IMR-90 (cell line): Measurements from ENCODE around the gene NANOG. TPM values are rescaled to one million over a fixed set of nuclear protein-coding genes. Genes with fewer than 3 reads are reported as not detected.

Source experiments
- ATAC-seq: fragments of 200-7000 bp; cut with Tn5 transposase; 2 replicates; pipeline ENCODE4 v1.9.1; 2020; ENCODE audit warnings: low read depth, mild to moderate bottlenecking, moderate library complexity
- BruUV-seq: library from RNA; stranded (reverse); fragments of 400-500 nt; replicated peaks from 2 replicates; lab custom pipeline; 2021; lab: Mats Ljungman, UMichigan
- CTCF ChIA-PET: fragments of 300-600 bp; formaldehyde crosslinking; extraction: SDS; loops from one replicate; lab custom pipeline; 2021; ENCODE audit warnings: antibody characterized with exemption; lab: Yijun Ruan, JAX
- POLR2A ChIA-PET: fragments of 300-600 bp; sonication (Branson Sonifier 250); formaldehyde crosslinking; loops from one replicate; lab custom pipeline; 2022; ENCODE audit warnings: antibody characterized with exemption; ENCODE audit not compliant: unreplicated experiment; lab: Charles Lee
- DNase-seq: peaks from one replicate; pipeline ENCODE4 v3.0.0; 2013
- H2AFZ ChIP-seq: replicated peaks from 2 replicates; pipeline ENCODE3; 2013; ENCODE audit warnings: low read length, mild to moderate bottlenecking; ENCODE audit not compliant: poor library complexity
- H2AK5ac ChIP-seq: 2 replicates; pipeline ENCODE4 v1.6.1; 2013; ENCODE audit warnings: low read depth, low read length, inconsistent platforms
- H2AK9ac ChIP-seq: replicated peaks from 2 replicates; pipeline ENCODE3; 2013; ENCODE audit warnings: mild to moderate bottlenecking, low read depth, low read length, moderate library complexity; ENCODE audit not compliant: poor library complexity
- H2BK120ac ChIP-seq: 2 replicates; pipeline ENCODE4 v1.6.1; 2013; ENCODE audit warnings: low read depth, low read length, inconsistent platforms
- H2BK15ac ChIP-seq: 3 replicates; pipeline ENCODE4 v1.6.1; 2013; ENCODE audit warnings: low read depth, low read length, inconsistent platforms
- H2BK20ac ChIP-seq: 2 replicates; pipeline ENCODE4 v1.6.1; 2013; ENCODE audit warnings: low read depth, mild to moderate bottlenecking, inconsistent platforms, low read length, moderate library complexity
- H2BK5ac ChIP-seq: 2 replicates; pipeline ENCODE4 v1.6.1; 2013; ENCODE audit warnings: mild to moderate bottlenecking, low read depth, low read length, inconsistent platforms; ENCODE audit not compliant: poor library complexity, severe bottlenecking
- H3K14ac ChIP-seq: replicated peaks from 2 replicates; pipeline ENCODE4 v1.6.1; 2013; ENCODE audit warnings: low read depth, low read length, inconsistent platforms
- H3K18ac ChIP-seq: 2 replicates; pipeline ENCODE4 v1.6.1; 2013; ENCODE audit warnings: low read depth, low read length, control low read depth
- H3K23ac ChIP-seq: 2 replicates; pipeline ENCODE4 v1.6.1; 2013; ENCODE audit warnings: low read depth, low read length, inconsistent platforms
- H3K27ac ChIP-seq: 2 replicates; pipeline ENCODE4 v1.5.1; 2013; ENCODE audit warnings: mild to moderate bottlenecking, control low read depth, low read length; ENCODE audit not compliant: insufficient read depth
- H3K27me3 ChIP-seq: 2 replicates; pipeline ENCODE4 v1.6.1; 2013; ENCODE audit warnings: low read length; ENCODE audit not compliant: control insufficient read depth, insufficient read depth
- H3K36me3 ChIP-seq: 2 replicates; pipeline ENCODE4 v1.6.1; 2013; ENCODE audit warnings: low read length, mixed read lengths; ENCODE audit not compliant: control insufficient read depth, insufficient read depth
- H3K4ac ChIP-seq: 2 replicates; pipeline ENCODE4 v1.6.1; 2013; ENCODE audit warnings: low read depth, low read length, inconsistent platforms
- H3K4me1 ChIP-seq: 2 replicates; pipeline ENCODE4 v1.6.1; 2013; ENCODE audit warnings: low read length, mixed read lengths; ENCODE audit not compliant: control insufficient read depth, insufficient read depth
- H3K4me2 ChIP-seq: 2 replicates; pipeline ENCODE4 v1.6.1; 2013; ENCODE audit warnings: low read depth, mild to moderate bottlenecking, control low read depth, low read length, moderate library complexity
- H3K4me3 ChIP-seq: 2 replicates; pipeline ENCODE4 v1.5.1; 2013; ENCODE audit warnings: low read depth, mild to moderate bottlenecking, control low read depth, low read length, moderate library complexity; ENCODE audit not compliant: insufficient read depth
- H3K56ac ChIP-seq: 2 replicates; pipeline ENCODE4 v1.6.1; 2013; ENCODE audit warnings: low read length, inconsistent platforms; ENCODE audit not compliant: insufficient read depth; ENCODE audit errors: extremely low read depth
- H3K79me1 ChIP-seq, 2 experiments: 2 replicates each; pipeline ENCODE4 v1.6.1; 2013; ENCODE audit warnings: low read length in 2 of 2, inconsistent platforms in 1 of 2, low read depth in 1 of 2
- H3K9ac ChIP-seq: 2 replicates; pipeline ENCODE4 v1.6.1; 2013; ENCODE audit warnings: low read depth, low read length, control low read depth
- H3K9me1 ChIP-seq: 2 replicates; pipeline ENCODE4 v1.6.1; 2013; ENCODE audit warnings: low read length, inconsistent platforms; ENCODE audit not compliant: insufficient read depth
- H3K9me3 ChIP-seq: 2 replicates; pipeline ENCODE4 v1.6.1; 2013; ENCODE audit warnings: low read length; ENCODE audit not compliant: control insufficient read depth, insufficient read depth
- H4K20me1 ChIP-seq: 2 replicates; pipeline ENCODE4 v1.6.1; 2013; ENCODE audit warnings: low read length, inconsistent platforms; ENCODE audit not compliant: insufficient read depth
- H4K5ac ChIP-seq: 2 replicates; pipeline ENCODE4 v1.6.1; 2013; ENCODE audit warnings: mild to moderate bottlenecking, low read depth, low read length, control low read depth
- H4K8ac ChIP-seq, 2 experiments: 2 replicates each; pipeline ENCODE4 v1.6.1; 2013; ENCODE audit warnings: low read depth in 2 of 2, low read length in 2 of 2, control low read depth in 1 of 2, inconsistent platforms in 1 of 2
- H4K91ac ChIP-seq: 2 replicates; pipeline ENCODE4 v1.6.1; 2013; ENCODE audit warnings: low read depth, low read length, inconsistent platforms; ENCODE audit not compliant: insufficient read depth
- POLR2A ChIP-seq: IDR thresholded peaks from 2 replicates; pipeline ENCODE4 v1.6.1; 2012; ENCODE audit warnings: mild to moderate bottlenecking, low read depth, low read length
- RFX5 ChIP-seq: IDR thresholded peaks from 2 replicates; pipeline ENCODE4 v1.8.0; 2012; ENCODE audit warnings: low read depth, mild to moderate bottlenecking, low read length, moderate library complexity
- WGBS, 2 experiments: methylation state at CpG; one replicate each; pipeline versions ENCODE4 v1.1.5 to v1.1.7; 2013; ENCODE audit warnings: missing lambda C conversion rate in 2 of 2; ENCODE audit not compliant: insufficient read length in 1 of 2; ENCODE audit errors: extremely low coverage in 2 of 2; 5-methylcytosine and 5-hydroxymethylcytosine counted together
- dilution Hi-C: fragments of 300-500 bp; cut with HindIII; formaldehyde crosslinking; loops from one replicate; pipeline ENCODE4 v1.14.3; 2018; ENCODE audit warnings: low sequenced_read_pairs; ENCODE audit not compliant: unreplicated experiment
- in situ Hi-C: fragments of 300-500 bp; cut with MboI; formaldehyde crosslinking; loops from 3 replicates; pipeline ENCODE4 v1.14.3; 2019; ENCODE audit warnings: low sequenced_read_pairs, inconsistent platforms, mixed read lengths
- intact Hi-C: fragments of 100-400 bp; cut with micrococcal nuclease; formaldehyde crosslinking; loops from 2 replicates; pipeline ENCODE4 v1.10.0; 2022
- polyA plus RNA-seq, 3 experiments: library from polyadenylated mRNA; depleted of rRNA; stranded (reverse); fragments of >200 nt; gene quantifications; 2 replicates each; pipeline ENCODE4 v1.2.3, GENCODE V29; 2012; ENCODE audit warnings: low replicate concordance in 1 of 3
- total RNA-seq: library from RNA; depleted of rRNA; stranded (reverse); fragments of >200 nt; gene quantifications from 2 replicates; pipeline ENCODE4 v1.2.3, GENCODE V29; 2012

The NANOG gene
- total and polyA plus RNA-seq, 2 of the 4 experiments (the other 2 are of a cell fraction), result not detected

GRCh38 chr12:7747246-7747645 lies 42.0 kb upstream of the NANOG start, which contains the start of gene CLEC4C:
Gene CLEC4C (minus strand): TSS chr12:7747375. CDS start chr12:7747348, 27 bp downstream.
- Histone ChIP-seq H3K56ac (no peak within 1 kb of the TSS), H4K8ac (no peak within 1 kb of the TSS), H4K91ac (no peak within 1 kb of the TSS), H3K27me3 (no peaks in the 10 kb centered on the region), H3K9me1 (no peaks in the 10 kb centered on the region), H3K27ac (no peak within 1 kb of the TSS), H3K4me2 (no peak within 1 kb of the TSS), H3K4ac (no peak within 1 kb of the TSS), H2BK15ac (no peak within 1 kb of the TSS), H3K23ac (no peak within 1 kb of the TSS), H3K14ac (no peak within 1 kb of the TSS), H3K4me3 (no peak within 1 kb of the TSS), H2BK20ac (no peak within 1 kb of the TSS), H4K20me1 (no peaks in the 10 kb centered on the region), H4K5ac (no peak within 1 kb of the TSS), H3K9ac (no peak within 1 kb of the TSS), H2AK5ac (no peak within 1 kb of the TSS), H2BK5ac (no peak within 1 kb of the TSS), H2BK120ac (no peak within 1 kb of the TSS), H3K79me1 (no peaks in the 10 kb centered on the region), H3K9me3 (peaks cover 10% of the 10 kb centered on the region), H2AK9ac (no peak within 1 kb of the TSS), H3K4me1 (no peaks in the 10 kb centered on the region), H2AFZ (no peak within 1 kb of the TSS), H3K36me3 (no peaks in the 10 kb centered on the region), H3K18ac (no peak within 1 kb of the TSS)
- BruUV-seq, result no TSS peak
- 50% methylated on average over 2 of the region's 5 CpGs; no CpG with 5 or more reads in 1 of the 2 experiments for WGBS, 2 experiments
- CTCF ChIA-PET, result no interaction called here
- TF ChIP-seq POLR2A (no peak), RFX5 (no peak)
- dilution Hi-C loops (no loop called here), in situ Hi-C loops (no loop called here), intact Hi-C loops (no loop called here)
- POLR2A ChIA-PET, result no interaction called here
- ATAC-seq (no peak), DNase-seq (no peak)
